ENCODE measurements around the gene ST6GALNAC6.

ST6GALNAC6 gene

GRCh38 chr9:127927201-127927987 lies 28.0 kb upstream of the ST6GALNAC6 start:
- H3K27ac ChIP-seq, result peak overlapping the region; percentile 31; the same call in 1 of the 2 replicates

GRCh38 chr9:127926906-127927200 lies 27.4 kb upstream of the ST6GALNAC6 start:
- no peak overlapping the region for H3K27ac ChIP-seq
- TF ChIP-seq ZFX (IDR thresholded peaks at IDR 0.05; ENCODE audit: borderline replicate concordance) (no peak), CTCF (IDR thresholded peaks at IDR 0.05) (no peak)

More at GRCh38 chr9:127927201-127927987, 28.0 kb upstream of the ST6GALNAC6 start:
- TF ChIP-seq ZFX (IDR thresholded peaks at IDR 0.05; ENCODE audit: borderline replicate concordance), result no peak
- TF ChIP-seq CTCF (IDR thresholded peaks at IDR 0.05), result no peak

DNA sequence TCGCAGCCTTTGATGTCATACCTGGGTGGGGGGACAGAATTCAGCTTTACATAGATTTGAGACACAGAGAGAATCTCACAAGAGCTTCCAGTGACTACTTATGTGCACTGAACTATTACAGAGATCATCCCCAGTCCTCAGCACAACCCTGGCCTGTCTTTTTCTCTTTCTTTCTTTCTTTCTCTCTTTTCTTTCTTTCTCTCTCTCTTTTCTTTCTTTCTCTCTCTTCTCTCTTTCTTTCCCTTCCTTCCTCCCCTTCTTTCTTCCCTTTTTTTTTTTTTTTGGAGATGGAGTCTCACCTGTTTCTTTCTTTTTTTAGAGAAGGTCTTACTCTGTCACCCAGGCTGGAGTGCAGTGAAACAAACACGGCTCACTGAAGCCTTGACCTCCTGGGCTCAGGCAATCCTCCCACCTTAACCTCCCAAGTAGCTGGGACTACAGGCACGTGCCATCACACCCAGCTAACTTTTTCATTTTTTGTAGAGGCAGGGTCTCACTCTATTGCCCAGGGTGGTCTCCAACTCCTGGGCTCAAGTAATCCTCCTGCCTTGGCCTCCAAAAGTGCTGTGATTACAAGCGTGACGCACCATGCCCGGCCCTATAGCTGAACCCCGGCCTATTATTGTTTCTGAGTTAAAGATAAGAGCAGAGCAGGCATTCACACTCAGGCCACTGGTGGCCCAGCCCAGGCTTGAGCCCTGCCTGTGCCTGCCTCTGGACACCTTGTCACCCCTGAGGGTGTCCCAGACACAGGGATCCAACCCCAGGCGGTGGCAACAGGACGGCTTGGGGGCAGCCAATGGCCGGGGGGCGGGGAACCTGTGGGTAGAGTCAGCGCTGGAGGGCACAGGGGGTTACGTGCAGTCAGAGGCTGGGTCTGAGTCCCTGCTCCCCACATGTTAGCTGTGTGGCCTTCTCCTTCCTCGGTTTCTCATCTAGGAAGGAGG lies 26.8 kb upstream of the ST6GALNAC6 start:
- no peak overlapping the region for H3K27ac ChIP-seq
- no peak for TF ChIP-seq ZFX (IDR thresholded peaks at IDR 0.05; ENCODE audit: borderline replicate concordance)
- TF ChIP-seq CTCF (IDR thresholded peaks at IDR 0.05), result no peak

GRCh38 chr9:127924736-127925444 lies 25.5 kb upstream of the ST6GALNAC6 start:
- H3K27ac ChIP-seq, result no peak overlapping the region
- TF ChIP-seq ZFX (IDR thresholded peaks at IDR 0.05; ENCODE audit: borderline replicate concordance) (no peak), CTCF (IDR thresholded peaks at IDR 0.05) (no peak)

DNA sequence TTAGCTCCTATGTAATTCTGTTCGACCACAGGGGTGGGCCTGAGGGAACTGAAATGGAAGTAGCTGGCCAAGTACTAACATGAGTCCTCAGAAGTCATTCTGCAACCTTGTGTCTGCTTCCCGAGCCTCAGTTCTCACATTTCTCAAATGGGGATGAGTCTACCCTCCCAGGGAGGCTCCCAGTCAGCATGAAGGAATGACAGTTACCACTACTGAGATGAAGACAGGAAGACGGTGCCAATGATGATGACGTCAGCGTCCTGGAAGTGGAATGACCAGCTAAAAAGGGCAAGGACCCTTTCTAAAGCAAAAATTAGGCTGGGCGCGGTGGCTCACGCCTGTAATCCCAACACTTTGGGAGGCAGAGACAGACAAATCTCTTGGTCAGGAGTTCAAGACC lies 24.4 kb upstream of the ST6GALNAC6 start:
- TF ChIP-seq ZFX (IDR thresholded peaks at IDR 0.05; ENCODE audit: borderline replicate concordance), result no peak
- no peak for TF ChIP-seq CTCF (IDR thresholded peaks at IDR 0.05)
- no peak overlapping the region for H3K27ac ChIP-seq

GRCh38 chr9:127923046-127923445 lies 23.6 kb upstream of the ST6GALNAC6 start:
- TF ChIP-seq CTCF (IDR thresholded peaks at IDR 0.05) (no peak), ZFX (IDR thresholded peaks at IDR 0.05; ENCODE audit: borderline replicate concordance) (no peak)
- H3K27ac ChIP-seq, result no peak overlapping the region

Measured in 22Rv1 (cell line).